ENCODE measurements around the gene DFFB. TPM values are rescaled to one million over a fixed set of nuclear protein-coding genes. Genes with fewer than 3 reads are reported as not detected.

Gene DFFB
- total and polyA plus RNA-seq, 2 of the 13 experiments (the other 11 are each of a cell fraction or from before 2014, with no cell fraction given), result 4.6 to 9.3 TPM

- TF ChIP-seq ZNF570 (CRISPR knock-in tag; IDR thresholded peaks at IDR 0.05; ENCODE audit: borderline replicate concordance), result no peak
- peak; percentile 28; the same call in 1 of the 2 replicates for TF ChIP-seq MEF2D (CRISPR knock-in tag; IDR thresholded peaks at IDR 0.05)
- peak; percentile 95 for TF ChIP-seq CREM (IDR thresholded peaks at IDR 0.05)
- no peak for TF ChIP-seq CREM (CRISPR knock-in tag; IDR thresholded peaks at IDR 0.05)
- TF ChIP-seq ZNF709 (CRISPR knock-in tag; IDR thresholded peaks at IDR 0.05), result 0 out of 2 replicates have a peak, but pooled peaks have one; percentile 58
- peak; percentile 84; the same call in 1 of the 2 replicates for TF ChIP-seq E2F5 (CRISPR knock-in tag; conservative IDR thresholded peaks at IDR 0.05)
- TF ChIP-seq FOXA1 (IDR thresholded peaks at IDR 0.05), result no peak
- TF ChIP-seq FOXA1 (CRISPR knock-in tag; IDR thresholded peaks at IDR 0.05), result no peak
- peak; percentile 83 for TF ChIP-seq HBP1 (CRISPR knock-in tag; IDR thresholded peaks at IDR 0.05; ENCODE audit: low read depth)
- no peak for TF ChIP-seq ZNF382 (CRISPR knock-in tag; IDR thresholded peaks at IDR 0.05; ENCODE audit: borderline replicate concordance)
- TF ChIP-seq ZNF256 (CRISPR knock-in tag; conservative IDR thresholded peaks at IDR 0.05), result no peak
- TF ChIP-seq SALL1 (CRISPR knock-in tag; IDR thresholded peaks at IDR 0.05), result peak; percentile 42
- TF ChIP-seq ZNF160 (CRISPR knock-in tag; IDR thresholded peaks at IDR 0.05), result no peak
- 0 out of 2 replicates have a peak, but pooled peaks have one; percentile 1 for TF ChIP-seq ZBED4 (CRISPR knock-in tag; IDR thresholded peaks at IDR 0.05; ENCODE audit: borderline replicate concordance)
- TF ChIP-seq ZHX1 (CRISPR knock-in tag; IDR thresholded peaks at IDR 0.05; ENCODE audit: low read depth), result peak; percentile 99
- 0 out of 2 replicates have a peak, but pooled peaks have one; percentile 29 for TF ChIP-seq GATA4 (IDR thresholded peaks at IDR 0.05; ENCODE audit: borderline replicate concordance, low read depth)
- TF ChIP-seq KLF6 (CRISPR knock-in tag; IDR thresholded peaks at IDR 0.05), result peak; percentile 74; the same call in 1 of the 2 replicates
- TF ChIP-seq ZNF761 (CRISPR knock-in tag; conservative IDR thresholded peaks at IDR 0.05), result 0 out of 2 replicates have a peak, but pooled peaks have one; percentile 20
- no peak for TF ChIP-seq RFX1 (IDR thresholded peaks at IDR 0.05)
- TF ChIP-seq ZBTB7B (CRISPR knock-in tag; IDR thresholded peaks at IDR 0.05), result peak; percentile 90
- peak; percentile 11; the same call in 1 of the 2 replicates for TF ChIP-seq ZMYM4 (CRISPR knock-in tag; IDR thresholded peaks at IDR 0.05)
- peak; percentile 18; the same call in 1 of the 2 replicates for TF ChIP-seq ZNF724P (CRISPR knock-in tag; IDR thresholded peaks at IDR 0.05; ENCODE audit: borderline replicate concordance)
Measured at GRCh38 chr1:3900150-3900968, 43.1 kb downstream of the DFFB start, which contains the start of gene C1orf174 (continued).

All from HepG2 (cell line).